MCF 10A (cell line): ENCODE data around the gene FILIP1. TPM values are rescaled to one million over a fixed set of nuclear protein-coding genes. Genes with fewer than 3 reads are reported as not detected.
"Not testable (repeated sequence)": the region's sequence is repeated elsewhere in the genome, so short reads cannot be mapped to it uniquely, and the experiment has no call there.

Source experiments
- BruUV-seq: library from RNA; stranded (reverse); fragments of 400-500 nt; replicated peaks from 2 replicates; lab custom pipeline; 2021; lab: Mats Ljungman, UMichigan
- CTCF ChIA-PET: fragments of 300-600 bp; sonication (Branson Sonifier 250); formaldehyde crosslinking; extraction: SDS; loops from one replicate; lab custom pipeline; 2021; ENCODE audit warnings: antibody characterized with exemption, inconsistent platforms; lab: Yijun Ruan, JAX
- POLR2A ChIA-PET: fragments of 300-600, 350-650 bp; sonication (Branson Sonifier 250); formaldehyde crosslinking; extraction: SDS; loops from one replicate; lab custom pipeline; 2020; ENCODE audit warnings: antibody characterized with exemption, inconsistent platforms; lab: Yijun Ruan, JAX
- DNase-seq: peaks from one replicate; pipeline ENCODE4 v3.0.0-alpha.2; 2018; ENCODE audit not compliant: unreplicated experiment
- H3K27ac Mint-ChIP-seq: one replicate; pipeline ENCODE4 v1.8.0; 2022; ENCODE audit warnings: mild to moderate bottlenecking, low read depth, mixed read lengths; ENCODE audit not compliant: unreplicated experiment
- H3K27me3 Mint-ChIP-seq: one replicate; pipeline ENCODE4 v1.8.0; 2022; ENCODE audit warnings: mixed read lengths; ENCODE audit not compliant: insufficient read depth, unreplicated experiment
- H3K36me3 Mint-ChIP-seq: one replicate; pipeline ENCODE4 v1.8.0; 2022; ENCODE audit warnings: mild to moderate bottlenecking, moderate library complexity, mixed read lengths; ENCODE audit not compliant: insufficient read depth, unreplicated experiment
- H3K4me1 Mint-ChIP-seq: one replicate; pipeline ENCODE4 v1.8.0; 2022; ENCODE audit warnings: mixed read lengths; ENCODE audit not compliant: insufficient read depth, unreplicated experiment
- H3K4me3 Mint-ChIP-seq: one replicate; pipeline ENCODE4 v1.8.0; 2022; ENCODE audit warnings: mild to moderate bottlenecking, moderate library complexity, mixed read lengths; ENCODE audit not compliant: unreplicated experiment
- H3K9me3 Mint-ChIP-seq: one replicate; pipeline ENCODE4 v1.8.0; 2022; ENCODE audit warnings: mixed read lengths; ENCODE audit not compliant: unreplicated experiment
- intact Hi-C: fragments of 100-400 bp; cut with micrococcal nuclease; formaldehyde crosslinking; loops from 2 replicates; pipeline ENCODE4 v1.14.1; 2022
- total RNA-seq: library from RNA; stranded (reverse); gene quantifications from 2 replicates; pipeline ENCODE4 v1.2.3, GENCODE V29; 2022
- TF ChIP-seq, protein P1 (sequence below): fragments of 200-600 bp; IDR thresholded peaks from one replicate; pipeline ENCODE4 v1.8.0; 2022; ENCODE audit warnings: antibody characterized with exemption, mild to moderate bottlenecking; ENCODE audit not compliant: unreplicated experiment

FILIP1 gene
- total RNA-seq, 1 experiment from 2014 or later = 0.14 TPM

DNA sequence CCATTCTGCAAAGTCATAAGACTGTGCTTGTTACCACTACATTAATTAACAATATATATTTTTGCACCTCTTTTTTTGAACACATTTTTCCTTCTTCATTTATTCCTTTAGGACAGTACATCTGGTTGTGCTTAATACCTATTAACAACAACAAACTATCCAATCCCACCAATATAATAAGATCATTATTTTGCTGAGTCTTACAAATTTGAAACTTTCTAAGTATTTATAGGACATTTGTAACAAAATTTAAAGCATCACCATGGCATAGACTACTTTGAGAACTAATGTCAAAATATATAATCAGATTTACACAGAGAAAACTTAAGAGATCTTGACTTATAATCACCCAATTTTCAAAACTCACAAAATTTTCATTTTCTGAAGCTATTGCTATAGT, 47.9 kb downstream of the FILIP1 start:
- no peaks in the 10 kb centered on the region for H3K27me3 Mint-ChIP-seq
- no peak overlapping the region for H3K27ac Mint-ChIP-seq
- H3K9me3 Mint-ChIP-seq = no peaks in the 10 kb centered on the region
- no peaks in the 10 kb centered on the region for H3K36me3 Mint-ChIP-seq
- TF ChIP-seq, protein P1, sequence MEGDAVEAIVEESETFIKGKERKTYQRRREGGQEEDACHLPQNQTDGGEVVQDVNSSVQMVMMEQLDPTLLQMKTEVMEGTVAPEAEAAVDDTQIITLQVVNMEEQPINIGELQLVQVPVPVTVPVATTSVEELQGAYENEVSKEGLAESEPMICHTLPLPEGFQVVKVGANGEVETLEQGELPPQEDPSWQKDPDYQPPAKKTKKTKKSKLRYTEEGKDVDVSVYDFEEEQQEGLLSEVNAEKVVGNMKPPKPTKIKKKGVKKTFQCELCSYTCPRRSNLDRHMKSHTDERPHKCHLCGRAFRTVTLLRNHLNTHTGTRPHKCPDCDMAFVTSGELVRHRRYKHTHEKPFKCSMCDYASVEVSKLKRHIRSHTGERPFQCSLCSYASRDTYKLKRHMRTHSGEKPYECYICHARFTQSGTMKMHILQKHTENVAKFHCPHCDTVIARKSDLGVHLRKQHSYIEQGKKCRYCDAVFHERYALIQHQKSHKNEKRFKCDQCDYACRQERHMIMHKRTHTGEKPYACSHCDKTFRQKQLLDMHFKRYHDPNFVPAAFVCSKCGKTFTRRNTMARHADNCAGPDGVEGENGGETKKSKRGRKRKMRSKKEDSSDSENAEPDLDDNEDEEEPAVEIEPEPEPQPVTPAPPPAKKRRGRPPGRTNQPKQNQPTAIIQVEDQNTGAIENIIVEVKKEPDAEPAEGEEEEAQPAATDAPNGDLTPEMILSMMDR = no peak
- intact Hi-C loops = no loop called here
- DNase-seq = no peak
- H3K4me1 Mint-ChIP-seq = no peaks in the 10 kb centered on the region
- no TSS peak for BruUV-seq
- POLR2A ChIA-PET = interaction anchor here (0.7 to 2.9 kb wide), 3 partner anchors 8 to 31 kb away, joined by 3 to 16 read pairs (median 11); no protein-coding TSS in a partner anchor
- CTCF ChIA-PET = interaction anchor here (0.6 to 1.1 kb wide), 3 partner anchors 10 to 234 kb away, joined by 3 read pairs; no protein-coding TSS in a partner anchor
- H3K4me3 Mint-ChIP-seq = no peak overlapping the region

DNA sequence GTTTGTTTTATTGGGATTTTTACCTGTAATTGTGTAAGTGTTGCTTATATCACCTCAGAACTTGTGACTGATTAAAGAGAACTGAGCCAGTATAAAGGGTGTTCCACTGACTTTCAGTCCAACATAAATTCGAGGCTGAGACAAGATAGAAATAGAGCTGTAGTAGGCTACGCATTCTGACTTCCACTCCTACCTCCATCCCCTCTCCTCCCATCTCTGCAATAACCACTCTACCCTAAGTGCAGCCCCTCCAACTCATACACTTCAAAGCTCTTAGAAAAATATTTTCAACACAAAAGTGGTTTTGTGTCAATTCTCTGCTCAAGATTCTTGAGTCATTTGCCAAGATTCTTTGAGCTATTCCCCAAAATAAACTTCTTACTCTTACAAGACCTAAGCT, 48.7 kb downstream of the FILIP1 start:
- TF ChIP-seq, protein P1 = no peak
- no peaks in the 10 kb centered on the region for H3K4me1 Mint-ChIP-seq
- no peaks in the 10 kb centered on the region for H3K36me3 Mint-ChIP-seq
- H3K9me3 Mint-ChIP-seq = no peaks in the 10 kb centered on the region
- no peaks in the 10 kb centered on the region for H3K27me3 Mint-ChIP-seq
- no peak for DNase-seq
- H3K27ac Mint-ChIP-seq = no peak overlapping the region
- POLR2A ChIA-PET = interaction anchor here (1.7 to 2.9 kb wide), 2 partner anchors 10 to 13 kb away, joined by 5 to 11 read pairs; no protein-coding TSS in a partner anchor
- CTCF ChIA-PET = interaction anchor here (1.1 to 2.1 kb wide), 2 partner anchors 10 to 60 kb away, joined by 3 to 5 read pairs; no protein-coding TSS in a partner anchor
- intact Hi-C loops = no loop called here
- no TSS peak for BruUV-seq
- H3K4me3 Mint-ChIP-seq = no peak overlapping the region

DNA sequence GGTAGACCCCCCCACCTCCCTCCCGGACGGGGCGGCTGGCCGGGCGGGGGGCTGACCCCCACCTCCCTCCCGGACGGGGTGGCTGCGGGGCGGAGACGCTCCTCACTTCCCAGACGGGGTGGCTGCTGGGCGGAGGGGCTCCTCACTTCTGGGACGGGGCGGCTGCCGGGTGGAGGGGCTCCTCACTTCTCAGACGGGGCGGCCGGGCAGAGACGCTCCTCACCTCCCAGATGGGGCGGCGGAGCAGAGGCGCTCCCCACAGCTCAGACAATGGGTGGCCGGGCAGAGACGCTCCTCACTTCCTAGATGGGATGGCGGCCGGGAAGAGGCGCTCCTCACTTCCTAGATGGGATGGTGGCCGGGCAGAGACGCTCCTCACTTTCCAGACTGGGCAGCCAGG, 51.7 kb downstream of the FILIP1 start:
- intact Hi-C loops, DNase-seq, H3K27ac Mint-ChIP-seq, POLR2A ChIA-PET, H3K4me3 Mint-ChIP-seq, H3K27me3 Mint-ChIP-seq, H3K36me3 Mint-ChIP-seq, CTCF ChIA-PET, H3K9me3 Mint-ChIP-seq, BruUV-seq: not testable (repeated sequence)
- H3K4me1 Mint-ChIP-seq = peaks cover 12% of the 10 kb centered on the region

DNA sequence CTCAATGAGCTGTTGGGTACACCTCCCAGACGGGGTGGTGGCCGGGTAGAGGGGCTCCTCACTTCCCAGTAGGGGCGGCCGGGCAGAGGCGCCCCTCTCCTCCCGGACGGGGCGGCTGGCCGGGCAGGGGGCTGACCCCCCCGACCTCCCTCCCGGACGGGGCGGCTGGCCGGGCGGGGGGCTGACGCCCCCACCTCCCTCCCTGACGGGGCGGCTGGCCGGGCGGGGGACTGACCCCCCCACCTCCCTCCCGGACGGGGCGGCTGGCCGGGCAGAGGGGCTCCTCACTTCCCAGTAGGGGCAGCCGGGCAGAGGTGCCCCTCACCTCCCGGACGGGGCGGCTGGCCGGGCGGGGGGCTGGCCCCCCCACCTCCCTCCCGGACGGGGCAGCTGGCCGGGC, 52.1 kb downstream of the FILIP1 start:
- H3K9me3 Mint-ChIP-seq, H3K27ac Mint-ChIP-seq, BruUV-seq, H3K4me3 Mint-ChIP-seq, DNase-seq, H3K27me3 Mint-ChIP-seq, H3K36me3 Mint-ChIP-seq, CTCF ChIA-PET, intact Hi-C loops, POLR2A ChIA-PET: not testable (repeated sequence)
- peaks cover 14% of the 10 kb centered on the region for H3K4me1 Mint-ChIP-seq

DNA sequence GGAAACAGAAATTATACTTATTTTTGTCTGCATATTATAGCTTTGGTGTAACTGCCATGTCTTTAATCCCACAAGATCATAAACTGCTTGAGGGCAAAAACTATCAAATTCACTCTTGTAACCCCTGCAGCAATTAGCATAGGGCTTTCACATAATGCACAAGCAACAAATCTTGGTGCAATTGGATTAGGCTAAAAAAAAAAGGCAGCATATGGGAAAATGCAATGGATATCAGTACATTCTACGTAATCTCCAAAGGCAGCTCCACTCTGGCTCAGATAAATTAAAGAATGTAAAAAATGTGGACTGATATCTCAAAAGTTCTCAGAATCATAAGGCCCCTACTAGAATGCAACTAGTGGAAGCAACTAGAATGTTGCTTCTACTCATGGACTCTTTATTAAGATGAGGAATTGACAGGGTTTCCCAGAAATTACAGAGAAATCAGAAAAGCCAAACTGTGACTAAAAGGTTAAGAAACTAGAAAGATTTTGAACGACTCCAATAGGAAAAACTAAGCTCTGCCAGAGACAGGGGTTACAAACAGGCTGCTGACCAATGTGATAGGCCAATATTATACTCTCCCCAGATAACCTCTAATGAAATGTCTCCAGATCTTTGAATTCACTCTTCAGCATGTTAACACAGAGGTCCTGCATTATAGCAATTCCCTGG, 55.0 kb downstream of the FILIP1 start:
- ChIA-PET POLR2A (interaction anchor here (0.6 to 2.7 kb wide), 4 partner anchors 8 to 38 kb away, joined by 3 to 16 read pairs (median 4); no protein-coding TSS in a partner anchor), CTCF (interaction anchor here (0.6 to 0.7 kb wide), 3 partner anchors 88 to 1504 kb away, joined by 3 to 5 read pairs (median 3); no protein-coding TSS in a partner anchor)
- no peak for DNase-seq
- BruUV-seq = no TSS peak
- H3K4me3 Mint-ChIP-seq = no peak overlapping the region
- TF ChIP-seq, protein P1 = no peak
- no peaks in the 10 kb centered on the region for H3K36me3 Mint-ChIP-seq
- no peaks in the 10 kb centered on the region for H3K27me3 Mint-ChIP-seq
- peaks cover 14% of the 10 kb centered on the region for H3K4me1 Mint-ChIP-seq
- H3K27ac Mint-ChIP-seq = no peak overlapping the region
- intact Hi-C loops = no loop called here
- no peaks in the 10 kb centered on the region for H3K9me3 Mint-ChIP-seq
